Measurements from ENCODE around the gene SCNN1B.
"Not testable (repeated sequence)": the region's sequence is repeated elsewhere in the genome, so short reads cannot be mapped to it uniquely, and the experiment has no call there.

The SCNN1B gene, protein sequence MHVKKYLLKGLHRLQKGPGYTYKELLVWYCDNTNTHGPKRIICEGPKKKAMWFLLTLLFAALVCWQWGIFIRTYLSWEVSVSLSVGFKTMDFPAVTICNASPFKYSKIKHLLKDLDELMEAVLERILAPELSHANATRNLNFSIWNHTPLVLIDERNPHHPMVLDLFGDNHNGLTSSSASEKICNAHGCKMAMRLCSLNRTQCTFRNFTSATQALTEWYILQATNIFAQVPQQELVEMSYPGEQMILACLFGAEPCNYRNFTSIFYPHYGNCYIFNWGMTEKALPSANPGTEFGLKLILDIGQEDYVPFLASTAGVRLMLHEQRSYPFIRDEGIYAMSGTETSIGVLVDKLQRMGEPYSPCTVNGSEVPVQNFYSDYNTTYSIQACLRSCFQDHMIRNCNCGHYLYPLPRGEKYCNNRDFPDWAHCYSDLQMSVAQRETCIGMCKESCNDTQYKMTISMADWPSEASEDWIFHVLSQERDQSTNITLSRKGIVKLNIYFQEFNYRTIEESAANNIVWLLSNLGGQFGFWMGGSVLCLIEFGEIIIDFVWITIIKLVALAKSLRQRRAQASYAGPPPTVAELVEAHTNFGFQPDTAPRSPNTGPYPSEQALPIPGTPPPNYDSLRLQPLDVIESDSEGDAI

DNA sequence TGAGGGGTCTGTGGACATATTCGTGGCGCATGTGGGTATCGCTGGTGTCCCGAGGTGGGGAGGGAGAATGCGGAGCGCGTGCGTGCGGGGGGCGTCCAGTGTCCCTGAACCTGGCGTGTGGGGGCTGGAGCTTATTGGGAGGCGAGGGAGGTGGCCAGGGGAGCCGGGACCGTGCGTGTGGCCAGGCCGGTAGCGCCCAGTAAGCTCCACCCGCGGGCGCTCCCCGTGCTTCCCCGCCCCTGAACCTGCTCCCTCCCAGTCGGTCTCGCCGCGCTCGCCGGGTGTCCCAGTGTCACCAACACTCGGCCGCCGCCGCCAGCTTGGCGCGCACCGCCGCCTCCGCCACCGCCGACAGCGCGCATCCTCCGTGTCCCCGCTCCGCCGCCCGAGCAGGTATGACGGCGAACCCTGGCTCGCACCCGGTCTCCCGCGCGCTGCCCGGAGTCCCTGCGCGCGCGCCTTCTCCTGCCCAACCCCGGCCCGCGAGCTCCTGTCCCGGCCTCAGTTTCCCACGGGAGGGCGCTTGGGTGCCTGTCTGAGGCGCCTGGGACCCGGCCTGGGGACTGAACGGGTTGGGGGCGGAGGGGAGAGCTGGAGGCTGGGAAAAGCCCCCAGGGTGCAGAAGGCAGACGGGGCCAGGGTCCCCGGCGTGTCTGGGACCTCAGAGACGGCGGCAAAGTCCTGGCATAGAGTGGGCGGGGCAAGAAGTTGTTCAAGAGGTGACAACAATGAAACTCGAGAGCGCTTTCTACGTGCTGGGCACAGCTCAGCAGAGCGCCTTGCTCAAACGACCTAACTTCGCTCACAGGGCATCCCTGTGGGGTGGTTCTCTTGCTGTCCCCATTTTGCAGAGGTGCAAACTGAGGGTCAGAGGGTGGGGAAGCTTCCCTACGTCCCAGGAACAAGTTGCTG lies at the start of gene SCNN1B:
SCNN1B (plus strand) TSS at position 258 of the 912 bp plus-strand sequence. CDS start 46,298 bp downstream, outside the sequence.
- DNase-seq = no peak

DNA sequence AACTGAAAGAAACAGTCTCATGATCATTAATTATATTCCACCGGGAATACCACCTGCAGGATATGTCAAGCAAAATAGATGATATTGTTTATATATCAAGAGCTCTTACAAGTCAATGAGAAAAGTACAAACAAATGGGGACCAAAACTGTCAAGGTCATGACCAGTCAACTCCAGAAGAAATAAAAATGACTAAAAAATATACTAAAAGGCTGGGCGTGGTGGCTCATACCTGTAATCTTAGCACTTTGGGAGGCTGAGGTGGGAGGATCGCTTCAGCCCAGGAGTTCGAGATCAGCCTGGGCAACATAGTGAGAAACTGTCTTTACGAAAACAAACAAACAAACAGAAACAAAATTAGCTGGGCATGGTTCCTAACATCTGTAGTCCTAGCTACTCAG lies 49.8 kb upstream of the SCNN1B start:
- no peak for DNase-seq

DNA sequence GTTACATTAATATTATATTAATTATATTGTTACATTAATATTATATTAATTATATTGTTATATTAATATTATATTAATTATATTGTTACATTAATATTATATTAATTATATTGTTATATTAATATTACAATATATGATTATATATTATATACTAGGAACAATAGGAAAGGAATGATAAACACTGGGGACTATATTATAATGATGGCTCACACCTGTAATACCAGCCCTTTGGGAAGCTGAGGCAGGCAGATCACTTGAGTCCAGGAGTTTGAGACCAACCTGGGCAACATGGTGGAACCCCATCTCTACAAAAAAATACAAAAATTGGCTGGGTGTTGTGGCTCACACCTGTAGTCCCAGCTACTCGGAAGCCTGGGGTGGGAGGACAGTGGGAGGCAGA lies 48.5 kb upstream of the SCNN1B start:
- DNase-seq = not testable (repeated sequence)

DNA sequence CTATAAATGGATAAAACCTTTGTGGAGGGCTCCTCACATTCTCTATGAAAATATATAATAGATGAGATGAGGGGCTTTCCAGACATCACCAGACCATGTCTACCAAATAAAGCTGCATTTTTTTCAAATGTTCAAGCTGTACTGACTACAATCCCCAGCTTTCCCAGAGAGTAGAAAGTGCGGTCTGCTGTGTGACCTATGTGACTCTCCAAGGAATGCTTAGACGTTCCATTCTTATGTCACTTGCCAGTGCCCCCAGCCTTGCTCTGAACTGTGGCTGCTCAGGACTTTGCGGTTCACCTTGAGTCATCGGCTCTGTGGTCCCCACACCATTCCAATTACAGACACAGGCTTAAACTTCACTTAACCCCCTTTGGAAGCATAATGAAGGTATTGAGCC lies 47.8 kb upstream of the SCNN1B start:
- no peak for DNase-seq

- no peak for DNase-seq
Measured at GRCh38 chr16:23255000-23255399, 47.1 kb upstream of the SCNN1B start.

GRCh38 chr16:23256440-23256839 lies 45.7 kb upstream of the SCNN1B start:
- DNase-seq = no peak

GRCh38 chr16:23257682-23258081 lies 44.4 kb upstream of the SCNN1B start:
- no peak for DNase-seq

DNA sequence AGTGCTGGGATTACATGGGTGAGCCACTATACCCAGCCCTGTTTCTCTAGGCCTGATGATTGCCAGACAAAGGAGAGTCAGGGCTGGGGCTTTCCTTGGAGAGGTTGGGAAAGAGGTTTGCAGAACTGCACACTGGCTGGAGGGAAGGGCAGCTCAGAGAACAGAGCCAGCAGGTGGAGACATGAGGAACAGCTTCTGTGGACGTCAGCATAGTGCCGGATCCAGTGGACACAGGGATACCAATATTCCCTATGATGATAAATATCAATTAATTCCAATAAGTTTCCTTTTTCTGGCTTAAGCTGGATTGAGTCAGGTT lies 43.2 kb upstream of the SCNN1B start:
- no peak for DNase-seq

GRCh38 chr16:23267647-23268046 lies 34.5 kb upstream of the SCNN1B start:
- DNase-seq = no peak

- no peak for DNase-seq
Measured at GRCh38 chr16:23268561-23268960, 33.5 kb upstream of the SCNN1B start.

DNA sequence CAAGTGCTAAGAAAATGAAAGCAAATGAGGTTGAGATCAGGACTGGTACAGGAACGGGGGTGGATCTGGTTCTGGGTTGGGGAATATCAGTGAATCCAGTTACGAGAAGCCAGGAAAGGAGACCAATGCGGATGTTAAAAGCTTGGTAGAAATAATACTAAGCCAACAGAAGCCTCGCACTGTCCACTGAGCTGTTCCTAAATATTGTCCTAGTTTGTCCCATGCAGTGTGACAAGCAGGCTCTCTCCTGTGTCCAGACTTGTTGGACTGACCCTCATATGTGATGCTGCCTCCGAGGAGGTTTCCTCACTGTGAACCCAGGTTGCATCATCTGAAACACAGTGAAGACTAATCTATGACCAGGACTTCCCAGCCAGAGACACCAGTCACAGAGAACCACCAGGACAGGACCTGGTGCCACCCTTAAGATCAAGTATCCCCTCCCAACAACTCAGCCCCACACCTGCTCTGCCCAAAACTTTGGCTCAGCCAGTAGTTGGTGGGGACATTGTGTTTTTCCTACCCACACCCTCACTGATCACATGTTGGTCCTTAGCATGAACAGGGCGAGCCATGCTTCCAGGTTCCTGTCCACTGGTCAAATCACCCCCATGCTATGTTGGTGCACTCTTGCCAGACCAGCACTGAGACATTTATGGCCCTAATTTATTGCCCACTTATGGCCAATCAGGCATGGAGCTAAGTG lies 32.7 kb upstream of the SCNN1B start:
- DNase-seq = no peak

- DNase-seq = no peak
Measured at GRCh38 chr16:23270654-23271053, 31.4 kb upstream of the SCNN1B start.

DNA sequence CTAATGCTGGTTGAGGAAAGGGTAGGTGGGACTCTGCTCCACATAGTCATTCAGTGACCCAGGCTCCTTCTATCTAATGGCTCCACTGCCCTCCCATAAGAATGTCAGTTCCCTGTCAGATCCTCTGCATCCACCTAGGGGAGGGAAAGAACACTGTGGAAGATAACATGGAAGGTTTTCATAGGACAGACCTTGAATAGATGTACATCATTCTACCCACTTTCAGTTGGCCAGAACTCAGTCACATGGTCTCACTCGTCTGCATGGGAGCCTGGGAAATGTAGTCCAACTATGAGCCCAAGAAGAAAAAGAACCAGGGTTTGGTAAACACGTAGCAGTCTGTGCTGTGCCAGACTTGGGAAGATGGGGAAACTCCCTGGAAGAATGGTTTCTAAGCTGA lies 27.1 kb upstream of the SCNN1B start:
- DNase-seq = no peak

DNA sequence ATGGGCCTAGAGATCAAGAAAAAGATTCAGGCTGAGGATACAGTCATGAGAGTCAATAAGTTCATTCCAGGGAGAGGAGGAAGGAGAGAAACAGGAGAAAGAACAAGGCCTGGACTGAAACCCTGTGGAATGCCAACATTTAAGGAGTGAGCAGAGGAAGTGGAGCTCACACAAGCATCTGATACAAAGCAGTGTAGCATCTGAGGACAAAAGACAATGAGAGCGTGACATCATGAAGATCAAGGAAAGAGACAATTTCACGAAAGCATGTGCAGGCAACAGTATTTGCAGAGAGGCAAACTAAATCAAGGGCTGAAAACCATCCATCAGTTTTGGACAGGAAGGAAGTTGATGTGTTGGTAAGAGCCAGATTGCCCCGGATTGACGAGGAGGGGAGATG lies 25.3 kb upstream of the SCNN1B start:
- DNase-seq = no peak

DNA sequence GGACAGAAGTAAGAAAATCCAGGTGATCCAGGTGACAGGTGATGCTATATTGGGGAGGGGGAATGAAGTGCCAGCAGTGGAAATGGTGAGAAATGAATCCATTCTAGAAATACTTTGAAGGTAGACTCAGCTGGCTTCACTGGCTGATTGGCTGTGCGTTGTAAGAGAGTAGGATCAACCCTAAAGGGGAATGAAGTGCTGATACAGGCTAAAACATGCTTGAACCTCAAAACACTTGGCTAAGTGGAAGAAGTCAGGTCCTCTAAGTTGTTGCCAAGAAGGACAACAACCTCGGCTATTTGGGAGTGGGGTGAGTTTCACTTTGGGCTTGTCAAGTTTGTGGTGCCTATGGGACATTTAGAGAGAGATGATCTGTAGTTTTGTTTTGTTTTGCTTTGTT lies 24.1 kb upstream of the SCNN1B start:
- DNase-seq = no peak

DNA sequence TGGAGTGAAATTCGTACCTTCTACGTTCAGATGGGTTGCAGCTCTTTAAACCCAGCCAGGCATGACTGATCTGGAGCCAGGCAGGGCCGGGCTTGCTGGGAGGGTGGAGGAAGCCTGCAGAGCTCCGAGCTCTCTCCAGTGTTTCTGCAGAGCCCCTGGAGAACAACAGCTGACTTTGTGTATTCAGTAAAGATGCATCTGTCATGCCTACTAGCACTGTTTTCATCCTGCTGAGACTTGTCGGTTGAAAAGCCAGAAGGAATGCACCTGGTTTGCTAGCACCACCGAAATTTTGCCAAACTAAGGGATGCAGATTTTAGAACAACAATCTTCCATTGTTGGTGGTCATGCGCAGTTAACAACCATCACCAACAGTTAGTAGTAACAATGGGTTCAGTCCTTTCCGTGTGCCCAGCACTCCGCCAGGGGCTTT lies 22.4 kb upstream of the SCNN1B start:
- DNase-seq = no peak

GRCh38 chr16:23280483-23280967 lies 21.6 kb upstream of the SCNN1B start:
- DNase-seq = no peak

GRCh38 chr16:23282568-23282967 lies 19.5 kb upstream of the SCNN1B start:
- no peak for DNase-seq

DNA sequence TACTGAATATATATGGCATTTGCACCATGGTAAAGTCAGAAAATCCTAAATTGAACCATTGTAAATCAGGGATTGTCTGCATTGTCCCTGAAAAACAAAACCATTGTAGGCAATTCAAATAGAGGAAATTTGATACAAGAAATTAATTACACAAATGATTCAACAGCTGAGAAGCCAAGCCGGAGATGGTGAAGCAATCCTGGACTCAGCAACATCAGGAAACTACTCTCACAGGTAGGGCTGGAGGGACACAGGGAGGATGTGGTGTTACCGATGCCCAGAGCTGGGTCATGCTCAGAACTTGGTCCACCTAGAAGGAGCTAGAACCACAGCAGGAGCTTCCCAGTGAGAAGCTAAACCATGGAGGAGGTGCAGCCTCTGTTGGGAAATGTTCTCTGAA lies 18.5 kb upstream of the SCNN1B start:
- DNase-seq = no peak

DNA sequence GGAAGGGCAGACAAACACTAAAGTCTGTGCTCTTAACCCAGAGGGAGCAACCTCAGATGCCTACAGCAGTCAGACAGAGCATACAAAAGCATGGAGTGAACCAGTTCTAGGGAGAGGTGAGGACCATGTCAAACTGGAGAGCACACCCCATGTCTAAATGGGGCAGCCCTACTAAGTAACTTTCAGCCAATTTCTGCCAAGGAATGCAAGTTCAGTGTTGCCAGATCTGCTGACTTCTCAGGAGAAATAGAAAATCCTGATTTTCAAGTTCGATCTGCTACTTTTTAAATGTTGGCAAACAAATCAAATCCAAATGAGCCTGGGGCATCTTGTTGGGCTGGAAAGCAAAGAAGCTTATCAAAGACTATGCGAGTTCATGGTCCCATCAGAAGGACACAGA lies 17.5 kb upstream of the SCNN1B start:
- no peak for DNase-seq

DNA sequence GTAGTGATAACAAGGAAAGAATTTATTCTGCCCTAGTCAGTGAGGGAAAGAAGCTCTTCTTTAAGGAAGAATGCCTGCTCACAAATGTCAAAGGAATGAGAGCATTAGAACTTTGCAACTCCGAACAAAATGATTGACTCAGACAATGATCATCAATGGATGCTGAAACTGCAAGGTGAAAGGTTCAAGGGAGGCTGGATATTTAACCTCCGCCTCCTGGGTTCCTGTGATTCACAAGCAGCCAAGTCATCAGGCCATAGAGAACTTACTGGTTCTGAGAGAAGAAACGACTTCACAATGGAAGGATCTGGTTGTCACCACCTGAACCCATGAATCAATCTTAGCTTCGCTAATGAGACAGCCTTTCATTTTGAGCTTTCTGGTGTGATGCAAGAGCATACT lies 16.0 kb upstream of the SCNN1B start:
- no peak for DNase-seq

DNA sequence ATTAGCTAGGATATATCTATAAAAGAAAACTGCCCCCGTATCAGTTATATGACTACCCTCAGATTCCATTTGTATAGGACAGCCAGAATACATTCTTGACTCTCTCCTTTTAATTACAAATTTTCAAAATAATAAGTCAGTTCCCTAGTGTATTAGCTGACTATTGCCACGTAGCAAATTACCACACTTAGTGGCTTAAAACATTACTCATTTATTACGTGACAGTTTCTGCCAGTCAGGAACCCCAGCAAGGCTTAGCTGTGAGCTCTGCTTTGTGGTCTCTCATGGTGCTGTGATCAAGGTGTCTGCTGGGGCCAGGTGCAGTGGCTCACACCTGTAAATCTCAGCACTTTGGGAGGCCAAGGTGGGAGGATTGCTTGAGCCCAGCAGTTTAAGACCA lies 13.9 kb upstream of the SCNN1B start:
- DNase-seq = no peak
